Esophagus squamous epithelium (tissue), 4 donors: ENCODE data around the gene NDUFS1.

ENCODE experiments used
- CTCF ChIP-seq, 6 experiments: fragments of 450-650 bp in 4 of 6; fragments of 200-600 bp in 2 of 6; sonication (generic) in 2 of 6; IDR thresholded peaks; one replicate each; pipeline ENCODE4 v1.5.1; 2016 to 2019; ENCODE audit warnings: antibody characterized with exemption in 6 of 6, mild to moderate bottlenecking in 4 of 6, moderate library complexity in 4 of 6
- POLR2A ChIP-seq, 4 donors: fragments of 450-650 bp; IDR thresholded peaks; one replicate each; pipeline ENCODE4 v1.6.1; 2017; ENCODE audit warnings: antibody characterized with exemption in 4 of 4, mild to moderate bottlenecking in 4 of 4, moderate library complexity in 3 of 4

GRCh38 chr2:206095536-206096332 lies 63.5 kb downstream of the NDUFS1 start:
- TF ChIP-seq CTCF (IDR thresholded peaks at IDR 0.05) (no peak), POLR2A (IDR thresholded peaks at IDR 0.05) (no peak)
